NOMO-1 treated with dmso at 0.1 percent for 144 hours (cell line): ENCODE data around the gene VN1R5.

Source experiments
- DNase-seq: peaks from one replicate; lab custom pipeline; 2025; ENCODE audit not compliant: unreplicated experiment; lab: John Stamatoyannopoulos, UW

VN1R5 gene

GRCh38 chr1:247299723-247300381 is 44.0 kb downstream of the VN1R5 start:
- DNase-seq, result no peak

- no peak for DNase-seq
Measured at GRCh38 chr1:247300491-247301175, 44.8 kb downstream of the VN1R5 start.

DNA sequence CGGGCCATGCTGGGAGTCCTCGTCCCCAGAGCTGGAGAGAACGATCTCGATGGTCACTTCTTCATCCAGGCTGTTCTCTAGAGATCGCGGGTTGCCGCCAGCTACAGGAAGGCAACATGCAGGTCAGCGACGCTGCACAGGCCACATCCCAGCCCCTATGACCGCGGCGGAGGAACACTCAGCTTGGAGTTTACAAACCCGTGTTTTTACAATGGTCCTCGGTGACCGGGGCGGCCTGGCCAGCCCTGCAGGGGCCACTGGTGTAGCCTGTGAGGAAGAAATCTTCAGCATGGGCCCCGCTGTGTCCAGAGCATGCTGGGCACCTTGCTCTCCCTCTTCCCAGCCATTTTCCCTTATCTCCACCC is 45.3 kb downstream of the VN1R5 start:
- no peak for DNase-seq

DNA sequence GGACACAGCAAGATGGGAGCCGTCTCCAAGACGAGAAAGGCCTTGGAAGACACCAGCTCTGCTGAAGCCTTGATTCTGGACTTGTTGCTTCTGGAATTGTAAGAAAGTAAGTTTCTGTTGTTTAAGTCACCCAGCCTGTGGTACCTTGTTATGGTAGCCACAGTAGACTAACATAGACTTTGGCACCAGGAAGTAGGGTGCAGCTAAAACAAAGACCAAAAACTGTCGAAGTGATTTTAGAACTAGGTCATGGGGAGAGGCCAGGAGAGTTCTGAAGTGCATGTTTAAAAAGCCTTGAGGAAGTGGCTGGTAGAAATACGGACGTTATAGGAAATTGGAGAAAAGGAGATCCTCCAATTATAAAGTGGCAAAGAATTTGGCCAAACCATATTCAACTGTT is 47.3 kb downstream of the VN1R5 start:
- DNase-seq, result no peak

GRCh38 chr1:247304031-247304430 is 48.2 kb downstream of the VN1R5 start:
- DNase-seq, result no peak
